HepG2 (cell line): ENCODE results near the gene OGFR. TPM values are rescaled to one million over a fixed set of nuclear protein-coding genes. Genes with fewer than 3 reads are reported as not detected.

ENCODE experiments used
- ATAC-seq: fragments of 200-7000 bp; cut with Tn5 transposase; 3 replicates; pipeline ENCODE4 v1.9.1; 2020; ENCODE audit warnings: mild to moderate bottlenecking, moderate library complexity
- BruUV-seq: library from RNA; stranded (reverse); fragments of 400-500 nt; replicated peaks from 2 replicates; lab custom pipeline; 2021; lab: Mats Ljungman, UMichigan
- CTCF ChIA-PET: fragments of 300-600 bp; formaldehyde crosslinking; extraction: SDS; loops from one replicate; lab custom pipeline; 2021; ENCODE audit warnings: low total read pairs, inconsistent platforms, low intra/inter-chr PET ratio; lab: Yijun Ruan, JAX
- POLR2A ChIA-PET: fragments of 350-600 bp; sonication (Branson Sonifier 250); formaldehyde crosslinking; loops from one replicate; lab custom pipeline; 2020; ENCODE audit warnings: antibody characterized with exemption, inconsistent platforms; lab: Yijun Ruan, JAX
- DNase-seq: peaks from one replicate; pipeline ENCODE4 v3.0.0-alpha.2; 2015; ENCODE audit warnings: low spot score
- FAIRE-seq: peaks from 3 replicates; lab custom pipeline; 2011; peaks lifted over from hg19 to GRCh38; lab: Jason Lieb, UNC
- H2AFZ ChIP-seq: one replicate; pipeline ENCODE4 v1.6.1; 2011; ENCODE audit warnings: low read length, inconsistent platforms
- H3K27ac ChIP-seq: fragments of 300-600 bp; 3 replicates; pipeline ENCODE4 v1.8.0; 2011; ENCODE audit warnings: mixed run types, mild to moderate bottlenecking, mixed read lengths, low read length, inconsistent platforms; ENCODE audit not compliant: insufficient read depth; ENCODE audit errors: extremely low read length
- H3K27me3 ChIP-seq, 2 experiments: fragments of 200-600 bp in 1 of 2; 2 replicates in 1 of 2; 3 replicates in 1 of 2; pipeline versions ENCODE4 v1.6.0 to v1.8.0; 2011; ENCODE audit warnings: low read length in 2 of 2, mild to moderate bottlenecking in 2 of 2, moderate library complexity in 2 of 2, inconsistent platforms in 1 of 2; ENCODE audit not compliant: insufficient read depth in 2 of 2, control insufficient read depth in 1 of 2
- H3K36me3 ChIP-seq, 2 experiments: fragments of 200-600 bp in 1 of 2; replicated peaks in 1 of 2; 2 replicates in 1 of 2; 3 replicates in 1 of 2; pipeline versions ENCODE4 v1.5.1 to v1.8.0; 2011; ENCODE audit warnings: low read length in 2 of 2, inconsistent platforms in 1 of 2; ENCODE audit not compliant: insufficient read depth in 2 of 2, control insufficient read depth in 1 of 2
- H3K4me1 ChIP-seq: 2 replicates; pipeline ENCODE4 v1.5.1; 2012; ENCODE audit warnings: low read length, inconsistent platforms; ENCODE audit not compliant: insufficient read depth
- H3K4me2 ChIP-seq: 2 replicates; pipeline ENCODE4 v1.6.0; 2011; ENCODE audit warnings: low read depth, low read length, inconsistent platforms
- H3K4me3 ChIP-seq, 3 experiments: fragments of 200-600 bp in 1 of 3; sonication (generic), shearing (Covaris generic) in 1 of 3; replicated peaks in 1 of 3; 2 replicates each; pipeline ENCODE4 v1.5.1; 2011 to 2016; ENCODE audit warnings: low read length in 3 of 3, inconsistent platforms in 2 of 3, low read depth in 2 of 3, mild to moderate bottlenecking in 2 of 3, control low read depth in 1 of 3, mixed read lengths in 1 of 3; ENCODE audit not compliant: insufficient read depth in 1 of 3
- H3K79me2 ChIP-seq: one replicate; pipeline ENCODE4 v1.6.1; 2011; ENCODE audit warnings: low read length, inconsistent platforms; ENCODE audit not compliant: insufficient read depth
- H3K9ac ChIP-seq: 2 replicates; pipeline ENCODE4 v1.6.0; 2011; ENCODE audit warnings: mild to moderate bottlenecking, low read depth, low read length, inconsistent platforms; ENCODE audit not compliant: insufficient read depth
- H3K9me3 ChIP-seq: 2 replicates; pipeline ENCODE4 v1.5.1; 2012; ENCODE audit warnings: mild to moderate bottlenecking, low read length
- H4K20me1 ChIP-seq: 2 replicates; pipeline ENCODE4 v1.6.0; 2011; ENCODE audit warnings: inconsistent platforms, mild to moderate bottlenecking, low read length, moderate library complexity; ENCODE audit not compliant: insufficient read depth
- ARNT ChIP-seq: fragments of 450-650 bp; IDR thresholded peaks from 2 replicates; pipeline ENCODE4 v1.6.1; 2017
- CBX5 ChIP-seq: sonication (generic); formaldehyde crosslinking; IDR thresholded peaks from 2 replicates; pipeline ENCODE4 v1.4.0; 2020; ENCODE audit warnings: missing genetic modification reagents, borderline replicate concordance
- DNMT1 ChIP-seq: sonication (generic); formaldehyde crosslinking; IDR thresholded peaks from 2 replicates; pipeline ENCODE4 v1.5.1; 2020; ENCODE audit warnings: mild to moderate bottlenecking, missing genetic modification reagents
- EEA1 ChIP-seq: sonication (generic); formaldehyde crosslinking; IDR thresholded peaks from 2 replicates; pipeline ENCODE4 v1.5.1; 2020; ENCODE audit warnings: mild to moderate bottlenecking, missing genetic modification reagents, borderline replicate concordance
- NONO ChIP-seq, 2 experiments: fragments of 450-650 bp in 1 of 2; sonication (generic) in 1 of 2; formaldehyde crosslinking in 1 of 2; IDR thresholded peaks in 1 of 2; conservative IDR thresholded peaks in 1 of 2; 2 replicates each; pipeline versions ENCODE4 v1.6.1 to v1.8.0; 2017 to 2022; ENCODE audit warnings: mild to moderate bottlenecking in 1 of 2, missing genetic modification reagents in 1 of 2, moderate library complexity in 1 of 2
- SNAPC2 ChIP-seq: sonication (generic); formaldehyde crosslinking; IDR thresholded peaks from 2 replicates; pipeline ENCODE4 v1.8.1; 2022; ENCODE audit warnings: mild to moderate bottlenecking, missing genetic modification reagents
- THAP9 ChIP-seq: sonication (generic); formaldehyde crosslinking; IDR thresholded peaks from 2 replicates; pipeline ENCODE4; 2020; ENCODE audit warnings: missing genetic modification reagents, mild to moderate bottlenecking, borderline replicate concordance
- ZNF33A ChIP-seq: sonication (generic); formaldehyde crosslinking; IDR thresholded peaks from 2 replicates; pipeline ENCODE4 v1.5.1; 2020; ENCODE audit warnings: missing genetic modification reagents, mild to moderate bottlenecking, moderate library complexity, borderline replicate concordance
- ZNF670 ChIP-seq: sonication (generic); formaldehyde crosslinking; IDR thresholded peaks from 2 replicates; pipeline ENCODE4 v1.8.0; 2022; ENCODE audit warnings: mild to moderate bottlenecking, missing genetic modification reagents, borderline replicate concordance
- WGBS: methylation state at CpG from one replicate; pipeline ENCODE4 v1.1.6; 2017; ENCODE audit warnings: low lambda C conversion rate; 5-methylcytosine and 5-hydroxymethylcytosine counted together
- in situ Hi-C: cut with HindIII; loops from 2 replicates; pipeline ENCODE4 v1.10.0; 2017; ENCODE audit warnings: low pct_unique_long_range_greater_than_20kb; ENCODE audit not compliant: extremely low pct_ligation_motif_present
- intact Hi-C: fragments of 100-400 bp; cut with micrococcal nuclease; formaldehyde crosslinking; loops from one replicate; pipeline ENCODE4 v1.10.0; 2022; ENCODE audit not compliant: unreplicated experiment
- polyA plus RNA-seq, 8 experiments: library from polyadenylated mRNA; depleted of rRNA in 3 of 8; stranded (reverse) in 7 of 8; unstranded in 1 of 8; fragments of >200 nt; fragmentation: Illumina TruSeq in 4 of 8; extraction: Trizol in 4 of 8; gene quantifications; 2 replicates each; pipeline versions ENCODE4 v1.2.1 to v1.2.3, GENCODE V29; 2011 to 2016; ENCODE audit warnings: low read depth in 4 of 8, missing spikeins in 1 of 8, mixed read lengths in 1 of 8; ENCODE audit not compliant: insufficient read depth in 1 of 8
- total RNA-seq, 5 experiments: library from RNA; depleted of rRNA; stranded (reverse); fragments of >200 nt; fragmentation: Illumina TruSeq; extraction: Trizol; gene quantifications; 2 replicates each; pipeline ENCODE4 v1.2.3, GENCODE V29; 2016; ENCODE audit warnings: low read depth in 1 of 5
- TF ChIP-seq, protein P1 (sequence below): sonication (generic); formaldehyde crosslinking; IDR thresholded peaks from 2 replicates; pipeline ENCODE4 v1.5.1; 2020; ENCODE audit warnings: mild to moderate bottlenecking, missing genetic modification reagents
- TF ChIP-seq, protein P2 (sequence below): sonication (generic); formaldehyde crosslinking; IDR thresholded peaks from 2 replicates; pipeline ENCODE4 v1.5.0; 2020; ENCODE audit warnings: mild to moderate bottlenecking, missing genetic modification reagents
- TF ChIP-seq, protein P3 (sequence below): sonication (generic); formaldehyde crosslinking; IDR thresholded peaks from 2 replicates; pipeline ENCODE4 v1.8.0; 2022; ENCODE audit warnings: mild to moderate bottlenecking, missing genetic modification reagents, moderate library complexity

Gene OGFR
- total and polyA plus RNA-seq, 2 of the 13 experiments (the other 11 are each of a cell fraction or from before 2014, with no cell fraction given) = 47.7 to 81.8 TPM

GRCh38 chr20:62822239-62822787, 17.7 kb downstream of the OGFR start:
- DNase-seq = peak; percentile 64
- Histone ChIP-seq H4K20me1 (peaks cover 4% of the 10 kb centered on the region; the same call in 1 of the 2 replicates), H3K27ac (peak overlapping the region; percentile 33), H3K79me2 (peaks cover 6% of the 10 kb centered on the region), H3K27me3 (no peaks in the 10 kb centered on the region), H3K9ac (no peak overlapping the region), H3K4me2 (no peak overlapping the region), H3K4me1 (peaks cover 73% of the 10 kb centered on the region), H3K4me3 (no peak overlapping the region; a peak in 1 of 6 replicates), H3K36me3 (no peaks in the 10 kb centered on the region), H2AFZ (no peak overlapping the region), H3K9me3 (no peaks in the 10 kb centered on the region)
- intact Hi-C loops (loop anchor here (1.0 to 5.0 kb wide), 4 partner anchors 25 to 186 kb away; partner anchors contain the start of gene TCFL5), in situ Hi-C loops (no loop called here)
- 65% methylated on average over 5 of the region's 7 CpGs for WGBS
- CTCF ChIA-PET = interaction anchor here (1.1 to 1.7 kb wide), 5 partner anchors 14 to 187 kb away, joined by 3 to 14 read pairs (median 6); no protein-coding TSS in a partner anchor
- peak; percentile 1 for ATAC-seq
- FAIRE-seq = no peak
- BruUV-seq = no TSS peak
- POLR2A ChIA-PET = interaction anchor here (0.6 to 1.8 kb wide), 22 partner anchors 9 to 408 kb away, joined by 3 to 26 read pairs (median 5); partner anchors contain the start of genes GID8, MRGBP, OGFR and SLC17A9
- TF ChIP-seq EEA1 (CRISPR knock-in tag) (0 out of 2 replicates have a peak, but pooled peaks have one; percentile 64), ARNT (no peak), CBX5 (peak; percentile 46; the same call in 1 of the 2 replicates), ZNF670 (CRISPR knock-in tag) (0 out of 2 replicates have a peak, but pooled peaks have one; percentile 9), ZNF33A (CRISPR knock-in tag) (0 out of 2 replicates have a peak, but pooled peaks have one; percentile 42), NONO (IDR thresholded peaks at IDR 0.05) (no peak), NONO (CRISPR knock-in tag; conservative IDR thresholded peaks at IDR 0.05) (peak; percentile 17; the same call in 1 of the 2 replicates), THAP9 (peak; percentile 3; the same call in 1 of the 2 replicates), SNAPC2 (0 out of 2 replicates have a peak, but pooled peaks have one; percentile 1), DNMT1 (0 out of 2 replicates have a peak, but pooled peaks have one; percentile 49)
- TF ChIP-seq, protein P1, sequence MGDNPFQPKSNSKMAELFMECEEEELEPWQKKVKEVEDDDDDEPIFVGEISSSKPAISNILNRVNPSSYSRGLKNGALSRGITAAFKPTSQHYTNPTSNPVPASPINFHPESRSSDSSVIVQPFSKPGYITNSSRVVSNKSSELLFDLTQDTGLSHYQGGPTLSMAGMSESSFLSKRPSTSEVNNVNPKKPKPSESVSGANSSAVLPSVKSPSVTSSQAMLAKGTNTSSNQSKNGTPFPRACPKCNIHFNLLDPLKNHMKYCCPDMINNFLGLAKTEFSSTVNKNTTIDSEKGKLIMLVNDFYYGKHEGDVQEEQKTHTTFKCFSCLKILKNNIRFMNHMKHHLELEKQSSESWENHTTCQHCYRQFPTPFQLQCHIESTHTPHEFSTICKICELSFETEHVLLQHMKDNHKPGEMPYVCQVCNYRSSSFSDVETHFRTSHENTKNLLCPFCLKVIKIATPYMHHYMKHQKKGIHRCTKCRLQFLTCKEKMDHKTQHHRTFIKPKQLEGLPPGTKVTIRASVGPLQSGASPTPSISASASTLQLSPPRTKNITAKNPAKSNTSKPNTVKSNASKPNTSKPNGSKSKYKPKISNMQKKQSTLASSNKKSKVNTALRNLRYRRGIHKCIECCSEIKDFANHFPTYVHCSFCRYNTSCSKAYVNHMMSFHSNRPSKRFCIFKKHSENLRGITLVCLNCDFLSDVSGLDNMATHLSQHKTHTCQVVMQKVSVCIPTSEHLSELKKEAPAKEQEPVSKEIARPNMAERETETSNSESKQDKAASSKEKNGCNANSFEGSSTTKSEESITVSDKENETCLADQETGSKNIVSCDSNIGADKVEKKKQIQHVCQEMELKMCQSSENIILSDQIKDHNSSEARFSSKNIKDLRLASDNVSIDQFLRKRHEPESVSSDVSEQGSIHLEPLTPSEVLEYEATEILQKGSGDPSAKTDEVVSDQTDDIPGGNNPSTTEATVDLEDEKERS (CRISPR knock-in tag) = no peak
- TF ChIP-seq, protein P2, sequence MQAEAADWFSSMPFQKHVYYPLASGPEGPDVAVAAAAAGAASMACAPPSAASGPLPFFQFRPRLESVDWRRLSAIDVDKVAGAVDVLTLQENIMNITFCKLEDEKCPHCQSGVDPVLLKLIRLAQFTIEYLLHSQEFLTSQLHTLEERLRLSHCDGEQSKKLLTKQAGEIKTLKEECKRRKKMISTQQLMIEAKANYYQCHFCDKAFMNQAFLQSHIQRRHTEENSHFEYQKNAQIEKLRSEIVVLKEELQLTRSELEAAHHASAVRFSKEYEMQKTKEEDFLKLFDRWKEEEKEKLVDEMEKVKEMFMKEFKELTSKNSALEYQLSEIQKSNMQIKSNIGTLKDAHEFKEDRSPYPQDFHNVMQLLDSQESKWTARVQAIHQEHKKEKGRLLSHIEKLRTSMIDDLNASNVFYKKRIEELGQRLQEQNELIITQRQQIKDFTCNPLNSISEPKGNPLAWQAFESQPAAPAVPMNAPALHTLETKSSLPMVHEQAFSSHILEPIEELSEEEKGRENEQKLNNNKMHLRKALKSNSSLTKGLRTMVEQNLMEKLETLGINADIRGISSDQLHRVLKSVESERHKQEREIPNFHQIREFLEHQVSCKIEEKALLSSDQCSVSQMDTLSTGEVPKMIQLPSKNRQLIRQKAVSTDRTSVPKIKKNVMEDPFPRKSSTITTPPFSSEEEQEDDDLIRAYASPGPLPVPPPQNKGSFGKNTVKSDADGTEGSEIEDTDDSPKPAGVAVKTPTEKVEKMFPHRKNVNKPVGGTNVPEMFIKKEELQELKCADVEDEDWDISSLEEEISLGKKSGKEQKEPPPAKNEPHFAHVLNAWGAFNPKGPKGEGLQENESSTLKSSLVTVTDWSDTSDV (CRISPR knock-in tag) = 0 out of 2 replicates have a peak, but pooled peaks have one; percentile 4
- TF ChIP-seq, protein P3, sequence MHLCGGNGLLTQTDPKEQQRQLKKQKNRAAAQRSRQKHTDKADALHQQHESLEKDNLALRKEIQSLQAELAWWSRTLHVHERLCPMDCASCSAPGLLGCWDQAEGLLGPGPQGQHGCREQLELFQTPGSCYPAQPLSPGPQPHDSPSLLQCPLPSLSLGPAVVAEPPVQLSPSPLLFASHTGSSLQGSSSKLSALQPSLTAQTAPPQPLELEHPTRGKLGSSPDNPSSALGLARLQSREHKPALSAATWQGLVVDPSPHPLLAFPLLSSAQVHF (CRISPR knock-in tag) = 0 out of 2 replicates have a peak, but pooled peaks have one; percentile 29
